NT2/D1 (cell line): ENCODE data around the gene MRPL42.
A peak's percentile ranks its signal among the peaks of the same experiment; 100 is the strongest.
"Not testable (repeated sequence)": the region's sequence is repeated elsewhere in the genome, so short reads cannot be mapped to it uniquely, and the experiment has no call there.

Source experiments
- DNase-seq: peaks from one replicate; pipeline ENCODE4 v3.0.0-alpha.2; 2011; ENCODE audit warnings: low read depth, low spot score
- H3K27me3 ChIP-seq: 2 replicates; pipeline ENCODE4 v1.6.0; 2011; ENCODE audit warnings: mild to moderate bottlenecking; ENCODE audit not compliant: insufficient read length, insufficient read depth
- H3K36me3 ChIP-seq: 2 replicates; pipeline ENCODE4 v1.6.1; 2011; ENCODE audit warnings: mild to moderate bottlenecking, low read length, mixed read lengths; ENCODE audit not compliant: insufficient read depth, insufficient read length
- H3K4me1 ChIP-seq: 2 replicates; pipeline ENCODE4 v1.5.1; 2011; ENCODE audit not compliant: insufficient read depth, insufficient read length
- H3K4me3 ChIP-seq: 2 replicates; pipeline ENCODE4 v1.5.1; 2011; ENCODE audit warnings: low read depth; ENCODE audit not compliant: insufficient read length
- H3K9ac ChIP-seq: 2 replicates; pipeline ENCODE4 v1.6.0; 2011; ENCODE audit warnings: low read depth; ENCODE audit not compliant: insufficient read length
- H3K9me3 ChIP-seq: 2 replicates; pipeline ENCODE4 v1.5.1; 2011; ENCODE audit warnings: mild to moderate bottlenecking, low read length; ENCODE audit not compliant: insufficient read depth
- SUZ12 ChIP-seq: IDR thresholded peaks from 2 replicates; pipeline ENCODE4 v1.6.1; 2011; ENCODE audit not compliant: insufficient read length, insufficient read depth; ENCODE audit errors: extremely low read depth
- YY1 ChIP-seq: IDR thresholded peaks from 2 replicates; pipeline ENCODE4 v1.6.1; 2011; ENCODE audit not compliant: insufficient read length, insufficient read depth
- ZNF274 ChIP-seq: IDR thresholded peaks from 2 replicates; pipeline ENCODE4 v1.6.1; 2011; ENCODE audit warnings: mild to moderate bottlenecking, low read depth, low read length

Gene MRPL42

DNA sequence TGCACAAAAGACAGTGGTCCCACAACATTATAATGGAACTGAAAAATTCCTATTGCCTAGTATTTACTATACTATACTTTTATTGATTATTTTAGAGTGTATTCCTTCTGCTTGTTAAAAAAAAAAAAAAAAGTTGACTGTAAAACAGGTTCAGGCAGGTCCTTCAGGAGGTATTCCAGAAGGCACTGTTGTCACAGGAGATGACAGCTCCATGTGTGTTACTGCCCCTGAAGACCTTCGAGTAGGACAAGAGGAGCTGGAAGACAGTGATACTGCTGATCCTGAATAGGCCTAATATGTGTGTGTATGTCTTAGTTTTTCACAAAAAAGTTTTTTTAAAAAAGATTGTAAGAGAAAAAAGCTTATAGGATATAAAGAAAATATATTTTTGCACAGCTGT lies 37.9 kb upstream of the MRPL42 start:
- TF ChIP-seq ZNF274: no peak
- no peak for TF ChIP-seq YY1
- no peak for TF ChIP-seq SUZ12
- H3K4me1 ChIP-seq: no peaks in the 10 kb centered on the region
- H3K27me3 ChIP-seq: no peaks in the 10 kb centered on the region
- H3K9me3 ChIP-seq: no peaks in the 10 kb centered on the region
- no peak overlapping the region for H3K9ac ChIP-seq
- H3K36me3 ChIP-seq: no peaks in the 10 kb centered on the region
- DNase-seq: no peak
- H3K4me3 ChIP-seq: no peak overlapping the region

DNA sequence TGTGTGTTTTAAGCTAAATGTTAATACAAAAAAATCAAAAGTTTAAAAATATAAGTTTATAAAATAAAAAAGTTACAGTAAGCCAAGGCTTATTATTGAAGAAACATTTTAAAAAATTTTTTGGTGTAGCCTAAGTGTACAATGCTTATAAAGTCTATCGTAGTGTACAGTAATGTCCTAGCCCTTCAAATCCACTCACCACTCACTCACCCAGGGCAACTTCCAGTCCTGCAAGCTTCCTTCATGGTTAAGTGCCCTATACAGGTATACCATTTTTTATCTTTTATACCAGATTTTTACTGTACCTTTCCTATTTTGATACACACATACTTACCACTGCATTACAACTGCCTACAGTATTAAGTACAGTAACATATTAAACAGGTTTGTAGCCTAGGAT lies 37.5 kb upstream of the MRPL42 start:
- Histone ChIP-seq H3K9ac (no peak overlapping the region), H3K4me3 (no peak overlapping the region)
- DNase-seq: no peak

DNA sequence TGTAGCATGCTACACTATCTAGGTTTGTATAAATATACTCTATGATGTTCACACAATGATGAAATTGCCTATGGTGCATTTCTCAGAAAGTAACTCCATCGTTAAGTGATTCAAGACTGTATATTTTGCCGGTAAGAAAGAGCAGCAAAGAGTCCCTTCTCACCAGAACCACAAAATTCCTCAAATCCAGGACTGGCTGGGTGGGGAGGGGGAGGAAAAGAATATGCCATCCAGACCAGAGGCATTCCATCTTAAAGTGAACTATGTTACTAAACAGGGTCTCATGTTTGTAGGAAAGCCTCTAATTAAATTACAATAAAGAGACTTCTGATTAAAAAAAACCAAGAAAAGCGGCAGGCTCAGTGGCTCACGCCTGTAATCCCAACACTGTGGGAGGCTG lies 37.0 kb upstream of the MRPL42 start:
- Histone ChIP-seq H3K9me3 (no peaks in the 10 kb centered on the region), H3K9ac (no peak overlapping the region), H3K27me3 (no peaks in the 10 kb centered on the region), H3K36me3 (no peaks in the 10 kb centered on the region), H3K4me1 (no peaks in the 10 kb centered on the region), H3K4me3 (no peak overlapping the region)
- TF ChIP-seq ZNF274 (no peak), SUZ12 (no peak), YY1 (no peak)
- no peak for DNase-seq

More for the DNA sequence above, 37.5 kb upstream of the MRPL42 start:
- Histone ChIP-seq H3K9me3 (no peaks in the 10 kb centered on the region), H3K27me3 (no peaks in the 10 kb centered on the region), H3K36me3 (no peaks in the 10 kb centered on the region), H3K4me1 (no peaks in the 10 kb centered on the region)
- TF ChIP-seq YY1: no peak
- TF ChIP-seq ZNF274: no peak
- TF ChIP-seq SUZ12: no peak

GRCh38 chr12:93432031-93432430 lies 35.3 kb upstream of the MRPL42 start:
- not testable (repeated sequence) for H3K4me1 ChIP-seq, H3K36me3 ChIP-seq, DNase-seq, H3K9ac ChIP-seq, H3K4me3 ChIP-seq, H3K27me3 ChIP-seq, H3K9me3 ChIP-seq

DNA sequence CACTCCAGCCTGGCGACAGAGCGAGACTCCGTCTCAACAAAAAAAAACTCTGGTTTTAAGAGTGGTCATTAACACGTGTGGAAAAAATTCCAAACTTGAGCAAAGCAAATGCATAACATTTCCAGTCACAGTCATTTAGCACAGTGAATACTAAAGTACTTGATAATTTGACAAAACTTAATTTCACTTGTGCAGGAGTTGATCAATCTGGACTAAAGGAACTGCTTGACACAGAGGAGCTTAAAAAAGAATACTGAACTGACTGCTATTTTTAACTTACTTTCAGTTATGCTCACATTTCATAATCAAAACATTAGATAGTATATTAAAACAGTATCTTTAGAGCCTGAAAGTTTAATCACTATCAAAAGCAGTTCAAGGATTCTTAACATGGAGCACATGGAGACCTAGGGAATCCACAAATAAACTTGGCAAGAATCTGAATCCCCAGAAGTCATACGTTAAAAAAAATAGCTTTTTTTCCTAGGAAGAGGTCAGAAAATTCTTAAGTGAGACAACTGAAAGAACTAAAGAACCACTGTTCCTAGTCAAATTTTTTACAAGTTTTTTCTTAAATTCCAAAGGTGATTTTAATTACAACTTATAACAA lies 33.0 kb upstream of the MRPL42 start:
- no peak for DNase-seq
- Histone ChIP-seq H3K4me1 (no peaks in the 10 kb centered on the region), H3K36me3 (peaks cover 6% of the 10 kb centered on the region), H3K9ac (no peak overlapping the region), H3K4me3 (no peak overlapping the region), H3K9me3 (no peaks in the 10 kb centered on the region), H3K27me3 (no peaks in the 10 kb centered on the region)
- TF ChIP-seq YY1 (no peak), ZNF274 (no peak), SUZ12 (no peak)

GRCh38 chr12:93438266-93439050 lies 28.9 kb upstream of the MRPL42 start:
- no peaks in the 10 kb centered on the region for H3K9me3 ChIP-seq
- H3K36me3 ChIP-seq: peaks cover 6% of the 10 kb centered on the region
- H3K27me3 ChIP-seq: no peaks in the 10 kb centered on the region
- no peaks in the 10 kb centered on the region for H3K4me1 ChIP-seq
- no peak for TF ChIP-seq YY1
- no peak for TF ChIP-seq ZNF274
- TF ChIP-seq SUZ12: no peak
- H3K4me3 ChIP-seq: no peak overlapping the region
- no peak for DNase-seq
- H3K9ac ChIP-seq: no peak overlapping the region

- TF ChIP-seq ZNF274 (no peak), YY1 (no peak), SUZ12 (no peak)
- H3K9ac ChIP-seq: peak overlapping the region; percentile 95
- H3K4me1 ChIP-seq: peaks cover 2% of the 10 kb centered on the region
Observed at GRCh38 chr12:93440043-93440835, 27.1 kb upstream of the MRPL42 start.

More at GRCh38 chr12:93440043-93440835, 27.1 kb upstream of the MRPL42 start:
- no peaks in the 10 kb centered on the region for H3K27me3 ChIP-seq
- peak overlapping the region; percentile 87 for H3K4me3 ChIP-seq
- no peak for DNase-seq
- no peaks in the 10 kb centered on the region for H3K9me3 ChIP-seq
- H3K36me3 ChIP-seq: peaks cover 6% of the 10 kb centered on the region
